Erythroblast (primary cell): ENCODE data around the gene RIC3.

Experiments used
- DNase-seq, 2 experiments: peaks; one replicate each; lab custom pipeline; 2025; lab: John Stamatoyannopoulos, UW
- GATA1 ChIP-seq: IDR thresholded peaks from 2 replicates; pipeline ENCODE4 v1.6.1; 2011; ENCODE audit warnings: low read depth, mild to moderate bottlenecking, control low read depth, low read length, moderate library complexity
- POLR2A ChIP-seq: IDR thresholded peaks from 2 replicates; pipeline ENCODE4 v1.6.1; 2011; ENCODE audit warnings: mild to moderate bottlenecking, low read length

The RIC3 gene

GRCh38 chr11:8202516-8203413 is 33.9 kb upstream of the RIC3 start:
- TF ChIP-seq POLR2A (peak; percentile 84), GATA1 (peak; percentile 35)
- peak; percentile 88 to 96 for DNase-seq

- peak; percentile 71 to 74 for DNase-seq
These were observed 33.0 kb upstream of the RIC3 start for GRCh38 chr11:8201644-8202365.

GRCh38 chr11:8199676-8200075 is 30.9 kb upstream of the RIC3 start:
- DNase-seq, result no peak
- TF ChIP-seq POLR2A (no peak), GATA1 (no peak)

More at GRCh38 chr11:8201644-8202365, 33.0 kb upstream of the RIC3 start:
- TF ChIP-seq POLR2A, result no peak
- TF ChIP-seq GATA1, result no peak

- TF ChIP-seq GATA1, result no peak
- no peak for TF ChIP-seq POLR2A
- no peak for DNase-seq
These were observed 27.9 kb upstream of the RIC3 start for GRCh38 chr11:8196749-8197148.

- DNase-seq, result no peak
These were observed 26.1 kb upstream of the RIC3 start for GRCh38 chr11:8194956-8195355.

GRCh38 chr11:8192896-8193209 is 24.0 kb upstream of the RIC3 start:
- no peak for DNase-seq
- TF ChIP-seq GATA1 (no peak), POLR2A (no peak)

More at GRCh38 chr11:8194956-8195355, 26.1 kb upstream of the RIC3 start:
- TF ChIP-seq GATA1 (no peak), POLR2A (no peak)

GRCh38 chr11:8192016-8192895 is 23.4 kb upstream of the RIC3 start:
- peak; percentile 75 to 85 for DNase-seq
- TF ChIP-seq POLR2A (no peak), GATA1 (no peak)

- no peak for DNase-seq
- TF ChIP-seq POLR2A (no peak), GATA1 (no peak)
These were observed 21.6 kb upstream of the RIC3 start for GRCh38 chr11:8190431-8190830.

GRCh38 chr11:8186429-8186828 is 17.6 kb upstream of the RIC3 start:
- no peak for DNase-seq
- no peak for TF ChIP-seq POLR2A
- no peak for TF ChIP-seq GATA1

GRCh38 chr11:8183111-8183510 is 14.3 kb upstream of the RIC3 start:
- no peak for DNase-seq
- TF ChIP-seq POLR2A, result no peak
- no peak for TF ChIP-seq GATA1

GRCh38 chr11:8180469-8180868 is 11.6 kb upstream of the RIC3 start:
- TF ChIP-seq GATA1 (no peak), POLR2A (no peak)
- no peak for DNase-seq

- TF ChIP-seq GATA1 (no peak), POLR2A (no peak)
- no peak for DNase-seq
These were observed 9.5 kb upstream of the RIC3 start for GRCh38 chr11:8178297-8178696.

GRCh38 chr11:8177136-8177535 is 8.3 kb upstream of the RIC3 start:
- TF ChIP-seq GATA1, result no peak
- no peak for TF ChIP-seq POLR2A

GRCh38 chr11:8167796-8168195 is 1.0 kb downstream of the RIC3 start:
- TF ChIP-seq GATA1, result no peak
- TF ChIP-seq POLR2A, result no peak
- DNase-seq, result no peak

More at GRCh38 chr11:8177136-8177535, 8.3 kb upstream of the RIC3 start:
- DNase-seq, result no peak
